Astrocyte (in vitro differentiated cells and primary cell): ENCODE results near the gene ERAP2. TPM values are rescaled to one million over a fixed set of nuclear protein-coding genes. Genes with fewer than 3 reads are reported as not detected.

Experiments used
- DNase-seq: peaks from one replicate; pipeline ENCODE4 v3.0.0-alpha.2; 2010; ENCODE audit warnings: low read depth
- FAIRE-seq: peaks from 2 replicates; lab custom pipeline; 2011; peaks lifted over from hg19 to GRCh38; lab: Jason Lieb, UNC
- H2AFZ ChIP-seq: 2 replicates; pipeline ENCODE4 v1.6.0; 2012; ENCODE audit warnings: low read depth, low read length, inconsistent platforms
- H3K27ac ChIP-seq: 2 replicates; pipeline ENCODE4 v1.5.1; 2011; ENCODE audit warnings: low read depth, low read length, inconsistent platforms
- H3K27me3 ChIP-seq: 2 replicates; pipeline ENCODE4 v1.6.0; 2011; ENCODE audit warnings: low read length, inconsistent platforms; ENCODE audit not compliant: insufficient read depth
- H3K36me3 ChIP-seq: 2 replicates; pipeline ENCODE4 v1.5.1; 2011; ENCODE audit warnings: low read length, inconsistent platforms; ENCODE audit not compliant: insufficient read depth
- H3K4me1 ChIP-seq: 2 replicates; pipeline ENCODE4 v1.5.1; 2011; ENCODE audit warnings: low read length, inconsistent platforms; ENCODE audit not compliant: insufficient read depth
- H3K4me2 ChIP-seq: 2 replicates; pipeline ENCODE4 v1.6.0; 2012; ENCODE audit warnings: low read length, inconsistent platforms
- H3K4me3 ChIP-seq: 2 replicates; pipeline ENCODE4 v1.5.1; 2011; ENCODE audit warnings: low read depth, mild to moderate bottlenecking, low read length, inconsistent platforms; ENCODE audit not compliant: insufficient read depth
- H3K79me2 ChIP-seq: 2 replicates; pipeline ENCODE4 v1.6.0; 2012; ENCODE audit warnings: mild to moderate bottlenecking, low read length, inconsistent platforms; ENCODE audit not compliant: insufficient read depth
- H3K9ac ChIP-seq: 2 replicates; pipeline ENCODE4 v1.6.0; 2012; ENCODE audit warnings: mild to moderate bottlenecking, low read length, inconsistent platforms
- H3K9me3 ChIP-seq: 2 replicates; pipeline ENCODE4 v1.5.1; 2012; ENCODE audit warnings: low read depth, mild to moderate bottlenecking, low read length, inconsistent platforms; ENCODE audit not compliant: insufficient read depth
- H4K20me1 ChIP-seq: 2 replicates; pipeline ENCODE4 v1.6.0; 2012; ENCODE audit warnings: low read length, inconsistent platforms; ENCODE audit not compliant: insufficient read depth
- H3K27ac Mint-ChIP-seq: one replicate; pipeline ENCODE4 v1.8.0; 2021; ENCODE audit warnings: mild to moderate bottlenecking, mixed read lengths; ENCODE audit not compliant: unreplicated experiment
- H3K27me3 Mint-ChIP-seq: one replicate; pipeline ENCODE4 v1.8.0; 2021; ENCODE audit warnings: low read depth, mixed read lengths; ENCODE audit not compliant: unreplicated experiment
- H3K36me3 Mint-ChIP-seq: one replicate; pipeline ENCODE4 v1.8.0; 2021; ENCODE audit warnings: low read depth, mixed read lengths; ENCODE audit not compliant: unreplicated experiment
- H3K4me1 Mint-ChIP-seq: one replicate; pipeline ENCODE4 v1.8.0; 2021; ENCODE audit warnings: low read depth, mixed read lengths; ENCODE audit not compliant: unreplicated experiment
- H3K4me3 Mint-ChIP-seq: one replicate; pipeline ENCODE4 v1.8.0; 2021; ENCODE audit warnings: mild to moderate bottlenecking, moderate library complexity, mixed read lengths; ENCODE audit not compliant: unreplicated experiment
- H3K9me3 Mint-ChIP-seq: one replicate; pipeline ENCODE4 v1.8.0; 2021; ENCODE audit warnings: mild to moderate bottlenecking, mixed read lengths; ENCODE audit not compliant: unreplicated experiment
- EZH2 ChIP-seq: IDR thresholded peaks from 2 replicates; pipeline ENCODE4 v1.6.1; 2012; ENCODE audit warnings: mild to moderate bottlenecking, low read length, inconsistent platforms; ENCODE audit not compliant: insufficient read depth
- total RNA-seq: library from RNA; stranded (reverse); gene quantifications from 2 replicates; pipeline ENCODE4 v1.2.1, GENCODE V29; 2021
- TF ChIP-seq, protein P1 (sequence below): IDR thresholded peaks from 2 replicates; pipeline ENCODE4 v1.5.1; 2011; ENCODE audit warnings: low read depth, mild to moderate bottlenecking, inconsistent platforms, low read length, moderate library complexity; ENCODE audit not compliant: insufficient read depth

Gene ERAP2
- total RNA-seq, 1 donor from 2014 or later = 2.5 TPM

DNA sequence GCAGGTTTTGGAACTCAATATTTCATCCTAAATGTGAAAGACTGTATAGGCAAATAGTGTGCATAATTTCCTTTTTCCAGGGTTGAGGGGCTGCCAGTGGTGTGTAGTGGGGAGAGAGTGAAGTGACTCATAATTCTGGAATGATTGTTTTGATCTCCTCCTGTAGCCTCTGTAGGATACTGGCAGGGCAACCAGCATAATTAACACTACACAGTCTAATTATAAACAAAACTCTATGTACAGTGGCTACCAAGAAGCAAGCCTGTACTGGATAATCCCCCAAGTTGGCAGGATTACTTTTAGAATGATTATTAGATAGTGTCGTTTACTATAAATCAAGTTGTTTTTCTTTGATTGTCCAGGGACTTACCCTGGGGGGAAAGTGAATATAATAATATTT, 91.8 kb downstream of the ERAP2 start:
- no peak overlapping the region for H3K27ac ChIP-seq
- peaks cover 51% of the 10 kb centered on the region for H3K79me2 ChIP-seq
- peaks cover 31% of the 10 kb centered on the region for H3K4me1 Mint-ChIP-seq
- H3K4me1 ChIP-seq = peaks cover 14% of the 10 kb centered on the region
- TF ChIP-seq, protein P1, sequence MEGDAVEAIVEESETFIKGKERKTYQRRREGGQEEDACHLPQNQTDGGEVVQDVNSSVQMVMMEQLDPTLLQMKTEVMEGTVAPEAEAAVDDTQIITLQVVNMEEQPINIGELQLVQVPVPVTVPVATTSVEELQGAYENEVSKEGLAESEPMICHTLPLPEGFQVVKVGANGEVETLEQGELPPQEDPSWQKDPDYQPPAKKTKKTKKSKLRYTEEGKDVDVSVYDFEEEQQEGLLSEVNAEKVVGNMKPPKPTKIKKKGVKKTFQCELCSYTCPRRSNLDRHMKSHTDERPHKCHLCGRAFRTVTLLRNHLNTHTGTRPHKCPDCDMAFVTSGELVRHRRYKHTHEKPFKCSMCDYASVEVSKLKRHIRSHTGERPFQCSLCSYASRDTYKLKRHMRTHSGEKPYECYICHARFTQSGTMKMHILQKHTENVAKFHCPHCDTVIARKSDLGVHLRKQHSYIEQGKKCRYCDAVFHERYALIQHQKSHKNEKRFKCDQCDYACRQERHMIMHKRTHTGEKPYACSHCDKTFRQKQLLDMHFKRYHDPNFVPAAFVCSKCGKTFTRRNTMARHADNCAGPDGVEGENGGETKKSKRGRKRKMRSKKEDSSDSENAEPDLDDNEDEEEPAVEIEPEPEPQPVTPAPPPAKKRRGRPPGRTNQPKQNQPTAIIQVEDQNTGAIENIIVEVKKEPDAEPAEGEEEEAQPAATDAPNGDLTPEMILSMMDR = no peak
- TF ChIP-seq EZH2 = no peak
- peaks cover 3% of the 10 kb centered on the region for H3K36me3 Mint-ChIP-seq
- no peak overlapping the region for H3K4me3 Mint-ChIP-seq
- peaks cover 15% of the 10 kb centered on the region for H4K20me1 ChIP-seq
- H3K9me3 Mint-ChIP-seq = no peaks in the 10 kb centered on the region
- no peaks in the 10 kb centered on the region for H3K9me3 ChIP-seq
- no peaks in the 10 kb centered on the region for H3K27me3 Mint-ChIP-seq
- H3K4me2 ChIP-seq = peak overlapping the region; percentile 24
- no peak overlapping the region for H2AFZ ChIP-seq
- H3K9ac ChIP-seq = no peak overlapping the region
- peak overlapping the region; percentile 54 for H3K27ac Mint-ChIP-seq
- H3K36me3 ChIP-seq = no peaks in the 10 kb centered on the region
- no peak for FAIRE-seq
- no peaks in the 10 kb centered on the region for H3K27me3 ChIP-seq
- DNase-seq = peak; percentile 68
- no peak overlapping the region for H3K4me3 ChIP-seq

DNA sequence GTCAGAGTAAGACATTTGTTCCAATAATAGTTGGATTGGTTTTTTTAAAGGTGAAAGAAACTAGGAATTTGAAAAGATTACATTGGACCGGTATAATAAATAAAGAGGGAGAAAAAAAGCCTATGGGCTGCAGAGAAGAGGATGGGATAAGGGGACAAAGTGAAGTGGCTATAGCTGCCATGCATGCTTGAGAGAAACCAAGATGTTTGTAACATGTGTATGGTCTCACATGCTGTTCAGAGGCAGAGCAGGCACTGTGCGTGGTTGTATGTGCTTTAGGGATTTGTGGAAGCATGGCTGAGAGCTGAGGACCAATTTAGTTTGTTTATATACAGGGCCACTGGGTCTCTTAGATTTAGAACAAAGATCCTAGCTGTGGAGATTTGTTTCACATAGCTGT, 92.3 kb downstream of the ERAP2 start:
- no peak overlapping the region for H3K4me3 ChIP-seq
- H3K4me1 Mint-ChIP-seq = peaks cover 27% of the 10 kb centered on the region
- H3K27ac ChIP-seq = no peak overlapping the region
- TF ChIP-seq EZH2 = no peak
- TF ChIP-seq, protein P1 = no peak
- H3K27me3 Mint-ChIP-seq = no peaks in the 10 kb centered on the region
- peak overlapping the region; percentile 16 for H3K27ac Mint-ChIP-seq
- H3K36me3 ChIP-seq = no peaks in the 10 kb centered on the region
- DNase-seq (no peak), FAIRE-seq (no peak)
- H3K4me1 ChIP-seq = peaks cover 9% of the 10 kb centered on the region
- peak overlapping the region; percentile 24 for H3K4me2 ChIP-seq
- no peak overlapping the region for H3K9ac ChIP-seq
- H3K4me3 Mint-ChIP-seq = peak overlapping the region; percentile 12
- H3K79me2 ChIP-seq = peaks cover 50% of the 10 kb centered on the region
- H3K36me3 Mint-ChIP-seq = peaks cover 3% of the 10 kb centered on the region
- H4K20me1 ChIP-seq = peaks cover 16% of the 10 kb centered on the region
- H3K9me3 Mint-ChIP-seq = no peaks in the 10 kb centered on the region
- H3K27me3 ChIP-seq = no peaks in the 10 kb centered on the region
- H2AFZ ChIP-seq = no peak overlapping the region
- H3K9me3 ChIP-seq = no peaks in the 10 kb centered on the region

Other genes starting within 250 kb of the ERAP2 start
- gene CAST, start 214.1 kb upstream of the ERAP2 start, total RNA-seq = 268 and 287 TPM in 2 replicates
- gene ERAP1, start 68.6 kb upstream of the ERAP2 start, total RNA-seq = 62.2 and 72.9 TPM in 2 replicates
- gene LNPEP, start 59.6 kb downstream of the ERAP2 start, total RNA-seq = 34.9 and 36.3 TPM in 2 replicates